NT2/D1 (cell line): ENCODE data around the gene SWI5.

Experiments
- SUZ12 ChIP-seq: IDR thresholded peaks from 2 replicates; pipeline ENCODE4 v1.6.1; 2011; ENCODE audit not compliant: insufficient read length, insufficient read depth; ENCODE audit errors: extremely low read depth
- YY1 ChIP-seq: IDR thresholded peaks from 2 replicates; pipeline ENCODE4 v1.6.1; 2011; ENCODE audit not compliant: insufficient read length, insufficient read depth
- ZNF274 ChIP-seq: IDR thresholded peaks from 2 replicates; pipeline ENCODE4 v1.6.1; 2011; ENCODE audit warnings: mild to moderate bottlenecking, low read depth, low read length

DNA sequence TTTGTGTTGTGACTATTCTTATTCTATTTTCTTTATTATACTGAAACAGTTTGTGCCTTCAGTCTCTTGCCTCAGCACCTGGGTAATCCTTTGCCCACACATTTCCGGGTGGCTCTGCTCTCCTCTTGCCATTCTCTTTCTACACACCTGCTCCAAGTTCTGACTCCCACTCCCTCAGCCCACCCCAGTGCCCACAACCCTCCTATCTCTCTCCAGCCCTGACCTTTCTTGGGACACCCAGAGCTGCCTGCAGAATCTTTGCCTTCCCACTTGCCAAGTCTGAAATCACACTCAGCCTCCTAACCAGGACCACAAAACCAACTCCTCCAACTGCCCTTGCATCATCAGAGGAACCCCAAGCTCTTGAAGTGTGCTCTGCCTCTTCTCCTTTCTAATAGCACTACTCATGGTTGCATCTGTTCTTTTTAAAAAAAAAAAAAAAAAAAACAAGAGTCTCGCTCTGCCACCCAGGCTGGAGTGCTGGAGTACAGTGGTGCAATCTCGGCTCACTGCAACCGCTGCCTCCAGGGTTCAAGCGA is 4.1 kb downstream of the SWI5 start:
- TF ChIP-seq SUZ12: no peak
- no peak for TF ChIP-seq YY1
- no peak for TF ChIP-seq ZNF274
